GDM1 (cell line): ENCODE data around the gene MEGF6.

ENCODE experiments used
- DNase-seq: peaks from one replicate; lab custom pipeline; 2025; lab: John Stamatoyannopoulos, UW

Gene MEGF6

DNA sequence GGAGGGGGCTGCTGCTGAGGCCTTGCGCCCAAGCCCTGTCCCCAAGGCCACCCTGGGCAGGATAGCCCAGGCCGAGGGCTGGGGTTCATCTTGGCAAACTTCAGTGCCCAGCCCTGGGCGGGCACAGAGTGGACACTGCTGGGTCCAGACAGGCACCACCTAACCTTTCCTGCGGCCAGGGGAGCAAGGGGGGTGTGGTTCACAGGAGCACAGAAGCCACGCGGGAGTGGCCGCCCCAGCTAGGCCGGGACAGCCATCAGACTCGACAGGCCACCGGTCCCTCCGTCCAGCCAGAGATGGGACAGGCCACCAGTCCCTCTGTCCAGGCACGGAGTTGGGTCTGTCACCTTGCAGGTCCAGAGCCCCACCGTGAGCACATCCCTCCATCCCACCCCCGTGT is 127.9 kb downstream of the MEGF6 start:
- no peak for DNase-seq

DNA sequence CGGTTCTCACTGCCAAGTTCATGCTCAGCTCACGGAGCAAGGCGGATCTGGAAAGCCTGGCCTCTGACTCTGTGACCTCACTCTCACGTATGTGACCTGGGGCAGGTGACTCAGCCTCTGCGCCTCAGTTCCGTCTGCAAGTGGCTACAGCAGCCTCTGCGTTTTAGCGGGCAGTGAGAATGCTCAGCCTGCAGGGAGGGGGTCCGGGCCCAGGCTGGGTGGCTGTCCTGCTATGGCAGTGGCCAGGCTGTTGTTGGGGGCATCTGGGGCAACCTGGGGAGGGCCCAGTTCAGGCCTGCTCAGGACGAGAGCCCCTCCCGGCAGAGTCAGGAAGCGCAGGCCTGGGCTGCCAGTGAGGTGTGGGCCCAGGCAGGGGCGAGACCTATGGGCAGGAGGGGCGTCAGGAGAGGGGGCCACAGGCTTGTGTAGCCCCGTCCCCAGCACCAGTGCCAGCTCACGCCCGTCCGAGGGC is 128.9 kb downstream of the MEGF6 start:
- no peak for DNase-seq

DNA sequence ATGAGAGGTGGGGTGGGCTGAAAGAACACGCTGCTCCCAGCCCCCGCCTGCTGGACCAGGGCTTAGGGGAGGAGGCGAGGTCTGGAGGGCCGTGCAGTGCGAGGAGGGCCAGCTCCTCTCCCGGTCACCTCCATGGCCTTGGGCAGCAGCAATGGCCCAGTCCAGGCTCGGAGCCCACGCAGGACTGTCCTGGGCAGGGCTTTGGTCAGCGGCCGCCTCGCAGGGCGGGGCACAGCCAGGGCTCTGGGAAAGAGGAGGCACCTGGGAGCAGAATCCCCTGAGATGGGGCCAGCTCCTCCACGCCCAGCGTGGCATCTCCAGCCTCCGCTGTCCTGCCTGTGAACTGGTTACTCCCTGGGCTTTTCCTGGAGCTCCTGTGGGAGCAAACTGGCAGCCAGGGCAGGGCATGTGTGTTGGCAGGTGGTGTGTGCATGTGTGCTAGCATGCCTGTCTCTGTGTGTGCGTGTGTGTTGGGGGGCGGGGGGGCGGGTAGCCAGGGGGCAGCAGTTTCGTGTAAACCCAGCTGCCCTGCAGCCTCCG is 129.4 kb downstream of the MEGF6 start:
- DNase-seq = no peak

DNA sequence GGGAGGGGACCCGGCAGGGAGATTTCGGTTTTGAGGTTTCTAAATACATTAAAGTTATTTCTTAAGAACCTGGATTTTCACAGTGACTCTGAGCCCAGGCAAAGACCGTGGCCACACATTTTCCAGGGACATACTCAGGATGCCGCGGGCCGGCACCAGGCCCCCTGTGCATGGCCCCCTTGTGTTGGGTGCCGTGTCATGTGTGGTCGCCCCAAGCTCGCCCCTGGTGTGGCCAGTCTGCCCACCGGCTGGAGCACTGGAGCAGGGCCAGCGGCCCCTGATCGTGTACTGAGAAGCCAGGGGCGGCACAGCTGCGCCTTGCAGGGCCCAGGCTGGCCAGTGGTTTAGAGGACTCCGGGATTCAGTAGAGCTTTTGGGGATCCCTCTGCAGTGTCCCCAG is 130.3 kb downstream of the MEGF6 start:
- no peak for DNase-seq

DNA sequence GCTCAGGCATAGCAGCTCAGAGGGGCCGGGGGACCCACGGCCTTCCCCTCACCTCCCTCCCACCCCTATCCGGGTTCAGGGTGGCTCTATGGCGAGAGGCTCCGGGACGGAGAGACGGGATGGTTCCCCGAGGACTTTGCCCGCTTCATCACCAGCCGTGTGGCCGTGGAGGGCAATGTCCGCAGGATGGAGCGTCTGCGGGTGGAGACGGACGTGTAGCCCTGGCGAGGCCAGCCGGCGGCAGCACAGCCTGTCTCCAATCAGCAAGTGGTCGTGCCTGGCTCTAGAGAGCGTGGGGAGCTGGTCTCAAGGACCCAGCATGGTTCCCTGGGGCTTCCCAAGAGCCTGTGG is 131.0 kb downstream of the MEGF6 start:
- DNase-seq = no peak

DNA sequence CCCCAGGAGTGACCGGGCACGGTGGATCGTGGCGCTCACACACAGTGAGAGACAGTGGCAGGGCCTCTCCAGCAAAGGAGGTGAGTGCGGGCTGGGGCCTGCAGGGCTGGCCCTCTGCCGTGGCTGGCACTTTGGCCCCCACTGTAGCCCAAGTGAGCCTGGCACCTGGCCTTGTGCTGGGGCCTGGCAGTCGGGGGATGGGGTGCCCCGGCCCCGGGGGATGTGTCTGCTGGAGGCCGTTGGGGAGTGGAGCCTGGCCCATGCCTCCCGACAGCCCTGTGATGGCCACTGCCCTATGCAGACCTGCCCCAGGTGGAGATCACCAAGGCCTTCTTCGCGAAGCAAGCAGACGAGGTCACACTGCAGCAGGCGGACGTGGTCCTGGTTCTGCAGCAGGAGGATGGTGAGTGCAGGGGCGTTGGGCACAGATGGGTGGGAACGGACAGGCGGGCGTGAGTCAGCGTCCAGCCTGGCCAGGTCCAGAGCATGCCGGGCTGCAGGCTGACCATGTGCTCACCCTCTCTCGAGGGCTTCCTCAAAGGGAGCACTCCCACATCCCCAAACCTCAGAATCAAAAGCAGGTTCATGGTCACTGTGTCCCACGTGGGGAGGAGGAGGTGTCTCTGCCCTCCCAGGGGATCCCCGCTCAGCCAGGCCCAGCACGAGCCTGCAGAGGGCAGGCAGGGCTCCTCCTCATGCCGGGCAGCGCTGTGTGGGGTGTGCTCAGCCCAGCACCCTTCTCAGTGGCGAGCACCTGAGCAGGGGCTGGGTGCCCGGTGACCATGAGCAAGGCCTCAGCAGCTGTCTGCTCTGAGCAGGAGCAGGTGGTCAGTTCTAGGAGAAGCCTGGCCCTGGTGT is 131.6 kb downstream of the MEGF6 start:
- no peak for DNase-seq

DNA sequence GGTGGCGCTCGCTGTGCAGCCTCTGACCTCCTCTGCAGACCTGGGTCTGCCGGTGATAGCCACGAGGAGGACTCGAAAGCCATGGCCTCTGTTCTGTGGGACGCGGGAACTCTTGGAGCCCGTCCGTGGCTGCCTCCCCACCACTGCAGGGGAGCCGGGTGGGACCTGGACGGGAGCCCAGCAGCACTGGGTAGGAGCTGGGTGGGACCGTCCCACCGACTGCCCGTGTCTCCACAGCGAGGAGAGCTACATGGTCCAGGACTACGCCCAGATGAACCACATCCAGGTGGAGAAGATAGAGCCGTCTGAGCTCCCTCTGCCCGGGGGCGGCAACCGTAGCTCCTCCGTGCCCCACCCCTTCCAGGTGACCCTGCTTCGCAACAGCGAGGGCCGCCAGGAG is 133.1 kb downstream of the MEGF6 start:
- no peak for DNase-seq

DNA sequence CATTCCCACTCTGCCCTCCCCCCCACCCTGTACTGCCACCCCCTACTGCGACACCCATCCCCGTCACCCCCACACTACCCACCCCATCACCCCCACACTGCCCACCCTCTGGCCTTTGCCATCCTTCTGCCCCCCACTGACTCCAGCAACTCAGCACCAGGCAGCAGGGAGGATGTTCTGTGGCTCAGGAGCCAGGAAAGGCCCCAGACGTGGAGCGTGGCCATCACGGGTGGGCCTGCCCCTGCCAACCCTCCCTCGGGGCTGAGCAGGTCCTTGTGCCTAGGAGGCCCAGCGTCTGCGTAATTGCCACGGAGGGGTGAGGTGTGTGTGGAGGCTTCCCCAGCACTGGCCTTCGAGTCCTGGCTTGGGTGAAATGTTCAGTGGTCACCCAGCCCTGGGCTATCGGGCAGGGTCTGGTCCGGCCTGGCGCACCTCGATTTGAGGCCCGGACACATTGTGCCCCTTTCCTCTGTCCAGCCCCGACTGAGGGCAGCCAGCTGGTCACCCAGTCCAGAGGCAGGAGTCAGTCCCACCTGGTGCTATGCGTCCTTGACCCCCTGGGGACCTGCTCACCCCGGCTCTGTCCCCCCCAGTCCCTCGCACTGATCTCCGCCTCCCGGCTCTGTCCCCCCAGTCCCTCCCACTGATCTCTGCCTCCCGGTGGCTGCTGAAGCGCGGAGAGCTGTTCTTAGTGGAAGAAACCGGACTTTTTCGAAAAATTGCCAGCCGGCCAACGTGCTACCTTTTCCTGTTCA is 133.9 kb downstream of the MEGF6 start:
- DNase-seq = no peak

DNA sequence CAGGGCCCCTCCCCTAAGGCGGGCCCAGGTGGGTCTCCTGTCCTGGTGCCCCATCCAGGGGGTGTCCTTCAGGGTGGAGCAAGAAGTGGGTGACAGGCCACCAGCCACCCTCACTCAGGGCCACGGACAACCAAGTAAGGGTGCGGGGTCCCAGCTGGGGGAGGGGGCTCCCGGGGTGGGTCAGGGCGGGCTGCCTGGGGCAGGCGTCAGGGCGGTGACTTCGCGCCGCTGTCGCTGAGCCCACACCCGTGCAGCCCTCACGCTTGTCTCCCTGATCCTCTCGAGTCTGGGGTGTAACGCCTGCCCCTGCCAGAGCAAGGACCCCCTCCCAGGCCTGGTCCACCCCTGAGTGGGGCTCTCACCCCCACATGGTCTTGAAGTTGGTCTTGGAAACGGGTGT is 134.6 kb downstream of the MEGF6 start:
- no peak for DNase-seq

DNA sequence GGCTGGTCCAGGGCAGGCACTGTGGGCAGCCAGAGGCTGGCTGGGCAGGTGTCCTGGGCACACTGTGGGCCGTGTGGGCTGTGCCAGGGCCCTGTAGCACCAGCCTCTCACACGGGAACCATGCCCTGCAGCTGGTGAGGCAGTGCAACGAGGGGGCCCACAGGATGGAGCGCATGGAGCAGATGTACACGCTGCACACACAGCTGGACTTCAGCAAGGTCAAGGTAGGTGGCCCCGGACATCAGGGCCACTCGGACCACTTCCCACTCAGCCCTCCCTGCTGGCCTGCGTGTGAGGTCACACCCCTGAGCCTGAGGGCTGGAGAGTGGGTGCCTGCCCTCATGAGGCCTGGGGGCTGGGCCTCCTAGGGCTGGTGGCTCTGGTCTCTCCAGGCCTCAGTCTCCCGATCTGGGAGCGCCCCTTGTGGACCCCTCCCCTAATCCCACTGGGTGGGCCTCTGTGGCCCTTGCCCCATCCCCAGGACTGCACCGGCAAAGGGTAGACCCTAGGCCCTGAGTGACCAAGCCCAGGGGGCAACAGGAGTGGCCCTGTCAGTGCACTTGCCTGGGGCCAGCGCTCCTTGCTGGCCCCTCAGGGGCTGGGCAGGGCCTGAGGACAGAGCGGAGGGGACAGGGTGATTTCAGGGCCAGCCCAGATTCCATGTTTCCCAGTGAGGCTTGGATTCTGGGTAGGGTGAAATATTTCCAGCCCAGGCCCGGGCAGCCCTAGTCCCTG is 135.3 kb downstream of the MEGF6 start:
- no peak for DNase-seq

DNA sequence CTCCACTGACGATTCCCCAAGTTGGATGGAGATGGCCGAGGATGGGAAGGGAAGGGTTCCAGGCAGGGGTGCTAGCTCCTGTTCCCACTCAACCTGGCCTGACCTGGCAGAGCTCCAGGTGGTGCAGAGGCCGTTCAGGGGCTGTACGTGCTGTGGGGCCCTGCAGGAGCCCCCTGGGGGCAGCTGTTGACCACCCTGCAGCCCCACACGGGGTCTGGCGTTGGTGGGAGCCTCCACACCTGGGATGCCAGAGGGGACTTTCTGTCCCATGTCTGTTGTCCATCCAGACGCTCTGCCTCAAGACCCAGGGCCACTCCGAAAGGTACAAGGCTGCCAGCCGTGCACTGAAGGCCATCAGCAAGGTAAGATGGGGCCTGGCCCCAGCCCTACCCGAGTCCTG is 136.9 kb downstream of the MEGF6 start:
- DNase-seq = no peak

DNA sequence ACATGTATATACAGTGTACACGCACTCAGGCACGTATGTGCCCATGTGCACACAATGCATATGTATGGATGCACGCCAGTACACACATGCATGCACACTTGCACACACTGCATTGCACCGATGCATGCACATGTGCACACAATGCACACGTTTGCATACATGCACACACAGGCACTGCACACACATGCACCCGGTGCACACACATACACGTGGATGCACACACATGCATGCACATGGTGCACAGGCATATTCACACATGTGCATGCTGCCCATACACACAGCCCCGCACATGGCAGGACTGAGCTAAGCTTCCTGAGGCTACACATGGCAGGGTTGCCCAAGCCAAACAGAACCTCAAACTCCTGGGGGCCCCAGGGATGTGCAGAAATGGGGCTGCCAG is 137.3 kb downstream of the MEGF6 start:
- no peak for DNase-seq

DNA sequence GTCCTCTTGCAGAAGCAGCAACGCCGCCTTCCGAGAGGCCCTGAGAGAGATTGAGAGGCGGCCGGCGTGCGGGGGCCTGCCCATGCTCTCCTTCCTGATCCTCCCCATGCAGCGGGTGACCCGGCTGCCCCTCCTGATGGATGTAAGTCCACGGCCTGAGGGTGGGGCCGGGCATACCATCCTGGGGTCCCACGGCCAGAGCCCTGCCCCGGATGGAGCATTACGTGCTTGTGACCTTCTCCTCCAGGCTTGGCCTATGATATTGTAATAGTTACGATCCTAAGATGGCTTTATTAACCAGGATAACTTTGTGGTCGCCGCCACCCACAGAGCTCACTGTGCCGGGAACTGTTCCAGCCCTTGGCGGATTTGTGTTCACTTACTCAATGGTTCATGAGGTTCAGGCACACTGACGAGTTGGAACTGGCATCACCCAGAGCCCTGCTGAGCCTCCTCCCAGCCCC is 137.9 kb downstream of the MEGF6 start:
- no peak for DNase-seq

DNA sequence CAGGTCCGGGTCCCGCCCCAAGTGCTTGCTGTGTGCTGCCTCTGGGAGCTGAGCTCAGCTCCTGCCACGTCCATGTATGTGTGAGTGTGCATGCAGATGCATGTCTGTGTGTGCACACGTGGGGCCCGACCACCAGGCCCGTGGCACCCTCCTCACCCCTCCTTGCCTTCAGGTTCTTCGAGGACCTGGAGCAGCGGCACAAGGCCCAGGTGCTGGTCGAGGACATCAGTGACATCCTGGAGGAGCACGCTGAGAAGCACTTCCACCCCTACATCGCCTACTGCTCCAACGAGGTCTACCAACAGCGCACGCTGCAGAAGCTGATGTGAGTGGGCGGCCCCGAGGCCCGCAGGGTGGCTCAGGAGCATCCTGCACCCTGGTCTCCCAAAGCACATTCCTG is 138.4 kb downstream of the MEGF6 start:
- DNase-seq = no peak

DNA sequence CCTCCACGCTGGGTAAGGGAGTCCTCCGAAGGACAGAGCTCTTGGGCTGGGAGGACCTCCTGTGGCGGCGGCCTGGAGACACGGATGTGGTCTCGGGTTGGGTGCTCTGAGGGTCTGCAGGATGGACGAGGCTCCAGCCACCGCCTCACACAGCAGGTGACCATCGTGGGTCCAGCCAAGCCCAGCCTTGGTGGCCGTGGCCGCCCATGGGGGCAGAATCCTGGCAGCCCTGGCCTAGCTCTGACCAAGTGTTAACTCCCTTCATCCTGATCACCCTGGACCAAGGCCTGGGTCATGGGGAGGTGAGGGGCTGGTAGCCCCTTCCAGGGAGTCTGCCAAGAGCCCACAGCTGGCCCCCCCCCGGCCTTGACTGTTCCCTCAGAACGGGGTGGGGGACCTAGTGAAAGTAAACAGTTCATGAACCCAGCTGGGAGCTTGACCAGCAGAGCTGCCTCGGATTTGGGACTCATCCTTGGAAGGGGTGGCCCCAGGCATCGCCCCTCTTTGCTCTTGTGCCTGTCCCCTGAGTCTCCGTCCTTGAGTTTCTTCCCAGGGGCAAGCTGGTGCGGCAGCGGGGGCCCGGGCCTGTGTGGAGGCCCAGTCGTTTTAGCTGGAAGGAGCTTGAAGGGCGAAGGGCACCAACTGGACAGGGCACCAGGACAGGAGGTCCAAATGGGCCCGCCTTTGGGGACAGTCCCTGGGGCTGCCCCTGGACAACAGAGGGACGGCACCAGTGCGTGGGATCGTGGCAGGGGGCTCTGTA is 139.0 kb downstream of the MEGF6 start:
- DNase-seq = no peak

DNA sequence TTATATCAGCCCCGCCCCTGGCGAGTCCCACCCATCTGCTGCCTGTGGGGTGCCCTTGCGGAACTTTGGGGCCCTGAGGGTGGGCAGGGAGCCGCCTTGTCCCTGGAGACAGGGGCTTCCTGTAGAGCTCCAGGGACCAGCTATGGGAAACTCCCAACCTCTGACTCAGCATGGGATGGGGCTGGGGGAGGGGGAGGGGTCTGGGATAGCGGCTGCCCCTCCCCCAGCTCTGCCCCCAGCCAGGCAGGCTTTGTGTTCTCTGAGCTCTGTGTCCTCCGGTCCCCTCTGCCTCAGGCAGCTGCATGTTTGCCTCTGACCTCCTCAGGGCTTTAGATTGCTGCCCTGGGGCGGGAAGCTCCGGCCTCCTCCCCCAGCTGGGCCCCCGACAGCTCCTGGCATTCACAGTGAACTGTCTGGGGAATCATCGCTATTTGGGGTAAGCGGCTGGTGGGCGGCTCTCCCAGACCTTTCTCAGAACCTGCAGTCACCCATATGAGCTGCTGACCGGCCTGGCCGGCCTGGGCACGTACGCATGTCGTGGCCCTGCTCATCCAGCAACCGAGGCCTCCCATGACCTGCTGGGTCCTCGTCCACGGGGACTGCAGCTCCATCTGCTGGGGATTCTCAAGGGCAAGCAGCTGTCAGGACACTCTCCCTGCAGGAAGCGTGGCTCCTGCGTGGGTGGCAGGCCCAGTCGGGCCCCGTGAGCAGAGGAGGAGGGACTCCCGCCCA is 139.8 kb downstream of the MEGF6 start:
- no peak for DNase-seq

DNA sequence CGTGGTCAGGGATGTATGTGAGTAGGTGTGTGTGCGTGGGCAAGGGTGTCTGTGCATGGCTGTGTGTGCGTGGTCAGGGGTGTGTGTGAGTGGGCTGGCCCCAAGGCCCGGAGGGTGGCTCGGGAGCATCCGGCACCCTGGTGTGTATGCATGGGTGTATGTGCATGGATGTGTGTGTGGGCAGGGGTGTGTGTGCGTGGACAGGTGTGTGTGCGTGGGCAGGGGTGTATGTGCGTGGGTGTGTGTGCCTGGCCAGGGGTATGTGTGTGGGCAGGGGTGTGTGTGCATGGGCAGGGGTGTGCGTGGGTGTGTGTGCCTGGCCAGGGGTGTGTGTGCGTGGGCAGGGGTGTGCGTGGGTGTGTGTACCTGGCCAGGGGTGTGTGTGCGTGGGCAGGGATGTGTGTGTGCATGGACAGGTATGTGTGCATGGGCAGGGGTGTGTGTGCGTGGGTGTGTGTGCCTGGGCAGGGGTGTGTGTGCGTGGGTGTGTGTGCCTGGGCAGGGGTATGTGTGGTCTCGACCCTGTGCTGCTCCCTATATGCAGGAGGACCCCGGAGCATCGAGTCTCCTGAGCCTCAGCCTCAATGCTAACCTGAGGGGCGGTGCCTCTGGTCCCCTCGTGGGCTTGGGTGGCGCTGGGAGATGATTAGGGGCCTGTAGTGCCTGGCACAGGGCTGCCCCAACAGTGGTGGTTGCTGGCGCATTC is 140.5 kb downstream of the MEGF6 start:
- no peak for DNase-seq

DNA sequence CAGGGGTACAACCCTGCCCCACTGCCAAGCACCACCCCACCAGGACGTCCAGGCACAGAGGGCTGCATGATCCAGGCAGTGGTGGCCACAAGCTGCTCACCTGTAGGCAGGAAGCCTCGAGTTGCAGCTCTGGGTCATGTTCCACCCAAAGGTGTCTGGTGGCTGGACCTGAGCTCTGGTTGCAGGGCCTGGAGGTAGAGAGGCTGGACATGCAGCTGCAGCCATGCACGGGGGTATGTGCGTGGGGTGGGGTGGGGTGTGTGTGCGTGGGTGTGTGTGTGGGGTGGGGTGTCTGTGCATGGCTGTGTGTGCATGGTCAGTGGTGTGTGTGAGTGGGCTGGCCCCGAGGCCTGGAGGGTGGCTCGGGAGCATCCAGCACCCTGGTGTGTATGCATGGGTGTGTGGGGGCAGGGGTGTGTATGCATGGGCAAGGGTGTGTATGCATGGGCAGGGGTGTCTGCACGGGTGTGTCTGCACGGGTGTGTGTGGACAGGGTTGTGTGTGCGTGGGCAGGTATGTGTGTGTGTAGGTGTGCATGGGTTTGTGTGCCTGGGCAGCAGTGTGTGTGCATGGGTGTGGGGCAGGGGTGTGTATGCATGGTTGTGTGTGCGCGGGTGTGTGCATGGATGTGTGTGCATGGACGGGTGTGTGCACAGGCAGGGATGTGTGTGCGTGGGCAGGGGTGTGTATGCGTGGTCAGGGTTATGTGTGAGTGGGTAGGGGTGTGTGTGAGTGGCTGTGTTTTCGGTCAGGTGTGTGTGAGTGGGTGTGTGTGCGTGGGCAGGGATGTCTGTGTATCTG is 141.3 kb downstream of the MEGF6 start:
- no peak for DNase-seq

DNA sequence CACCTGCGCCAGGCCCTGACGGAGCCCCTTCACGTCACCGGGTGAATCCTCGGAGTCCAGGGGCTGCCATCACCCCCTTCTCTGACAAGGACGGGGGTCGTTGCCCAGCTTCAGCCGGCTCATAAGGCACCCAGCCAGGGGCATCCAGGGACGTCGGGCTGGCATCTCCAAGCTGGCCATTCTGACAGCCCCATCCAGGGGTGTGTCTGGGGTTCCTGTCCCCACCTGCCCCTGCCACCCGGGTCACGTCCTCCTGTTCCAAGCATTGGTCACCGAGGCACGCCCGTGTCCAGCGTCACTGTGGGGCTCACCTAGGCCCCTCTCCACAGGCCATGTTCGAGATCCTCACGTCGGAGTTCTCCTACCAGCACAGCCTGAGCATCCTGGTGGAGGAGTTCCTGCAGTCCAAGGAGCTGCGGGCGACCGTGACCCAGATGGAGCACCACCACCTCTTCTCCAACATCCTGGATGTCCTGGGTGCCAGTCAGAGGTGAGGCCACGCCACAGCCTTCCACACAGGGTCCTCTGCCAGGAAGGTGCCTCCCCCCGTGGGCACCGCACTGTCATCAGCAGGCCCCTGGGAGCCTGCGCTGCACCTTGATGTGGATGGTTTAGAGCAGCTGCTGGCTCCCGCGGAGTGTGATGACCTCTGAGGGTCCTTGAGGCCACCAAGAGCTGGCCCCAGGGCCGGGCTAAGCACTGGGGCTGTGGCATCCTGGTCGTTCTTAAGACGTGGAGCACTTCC is 142.0 kb downstream of the MEGF6 start:
- no peak for DNase-seq
